Kidney (tissue), 14 donors: Measurements from ENCODE around the gene CCNY. TPM values are rescaled to one million over a fixed set of nuclear protein-coding genes. Genes with fewer than 3 reads are reported as not detected.

ENCODE experiments used
- DNase-seq, 5 donors: peaks; one replicate each; pipeline ENCODE4 v3.0.0-alpha.2; 2013 to 2020
- FAIRE-seq: peaks from 2 replicates; lab custom pipeline; 2012; peaks lifted over from hg19 to GRCh38; lab: Jason Lieb, UNC
- H3K27ac ChIP-seq, 2 donors: one replicate each; pipeline ENCODE4 v1.7.0; 2013; ENCODE audit warnings: low read depth in 2 of 2, low read length in 2 of 2, inconsistent platforms in 1 of 2
- H3K27me3 ChIP-seq: one replicate; pipeline ENCODE4 v1.7.1; 2013; ENCODE audit warnings: low read length, inconsistent platforms; ENCODE audit not compliant: control insufficient read depth, insufficient read depth
- H3K36me3 ChIP-seq, 3 donors: one replicate each; pipeline versions ENCODE4 v1.7.0 to v1.7.1; 2013; ENCODE audit warnings: low read length in 3 of 3, control low read depth in 1 of 3, inconsistent platforms in 1 of 3; ENCODE audit not compliant: insufficient read depth in 3 of 3, control insufficient read depth in 2 of 3
- H3K4me1 ChIP-seq, 3 donors: one replicate each; pipeline versions ENCODE4 v1.7.0 to v1.7.1; 2013; ENCODE audit warnings: low read length in 3 of 3, inconsistent platforms in 1 of 3, low read depth in 1 of 3; ENCODE audit not compliant: control insufficient read depth in 2 of 3, insufficient read depth in 2 of 3
- H3K4me3 ChIP-seq, 3 donors: one replicate each; pipeline versions ENCODE4 v1.7.0 to v1.8.1; 2013; ENCODE audit warnings: low read length in 3 of 3, control low read depth in 1 of 3, inconsistent platforms in 1 of 3
- H3K9ac ChIP-seq, 3 donors: one replicate each; pipeline versions ENCODE4 v1.7.0 to v1.7.1; 2013; ENCODE audit warnings: low read length in 3 of 3, control low read depth in 1 of 3, inconsistent platforms in 1 of 3
- H3K9me3 ChIP-seq, 3 donors: one replicate each; pipeline versions ENCODE4 v1.7.0 to v1.7.1; 2013; ENCODE audit warnings: low read length in 3 of 3, control low read depth in 1 of 3, inconsistent platforms in 1 of 3; ENCODE audit not compliant: control insufficient read depth in 2 of 3, insufficient read depth in 1 of 3
- intact Hi-C: fragments of 100-400 bp; cut with DNase I; formaldehyde crosslinking; loops from one replicate; pipeline ENCODE4 v1.11.1; 2022
- polyA plus RNA-seq: library from polyadenylated mRNA; stranded (reverse); fragments of 350-450 nt; fragmentation: Illumina TruSeq; extraction: RNeasy Lipid Tissue Mini Kit (QIAGEN cat#74804); gene quantifications from one replicate; pipeline ENCODE4 v1.2.3, GENCODE V29; 2014; ENCODE audit warnings: low read depth, low replicate concordance; ENCODE audit not compliant: insufficient read depth
- total RNA-seq: library from RNA; stranded (reverse); fragmentation: NEBNext Ultra II Directional; extraction: Animal tissue kit (Norgen Biotek cat#: 25700); gene quantifications from one replicate; pipeline ENCODE4 v1.2.1, GENCODE V29; 2021
- TF ChIP-seq, protein P1 (sequence below): IDR thresholded peaks from 3 replicates; pipeline ENCODE4 v1.5.1; 2012; ENCODE audit warnings: mild to moderate bottlenecking, moderate library complexity, borderline replicate concordance; ENCODE audit not compliant: insufficient read depth; ENCODE audit errors: extremely low read depth
- donor health status: control.
- donor health status: control.
- donor health status: control.
- donor health status: control.
- donor health status: control.
- donor health status: DM: yes; HTN: yes; CAD: no.
- donor health status: Normal renal cell carcinoma (clear cell type).

The CCNY gene
- total and polyA plus RNA-seq, 2 donors from 2014 or later, result 45.6 to 77.2 TPM

DNA sequence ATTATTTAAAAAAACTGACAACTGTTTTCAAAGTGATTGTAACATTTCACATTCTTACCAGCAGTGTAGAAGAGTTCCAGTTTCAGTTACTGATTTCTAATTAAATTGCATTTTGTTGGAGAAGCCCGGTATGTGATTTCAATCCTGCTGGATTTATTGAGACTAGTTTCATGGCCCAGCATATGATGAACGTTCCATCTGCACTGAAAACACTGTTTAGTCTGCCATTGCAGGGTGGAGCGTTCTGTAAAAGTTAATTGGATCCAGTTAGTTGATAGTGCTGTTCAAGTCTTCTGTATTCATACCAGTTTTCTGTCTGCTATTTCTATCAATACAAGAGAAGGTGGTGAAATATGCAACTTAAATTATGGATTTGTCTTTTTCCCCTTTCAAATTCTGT is 37.3 kb upstream of the CCNY start:
- H3K9ac ChIP-seq, result no peak overlapping the region
- no peak overlapping the region for H3K4me3 ChIP-seq
- TF ChIP-seq, protein P1, sequence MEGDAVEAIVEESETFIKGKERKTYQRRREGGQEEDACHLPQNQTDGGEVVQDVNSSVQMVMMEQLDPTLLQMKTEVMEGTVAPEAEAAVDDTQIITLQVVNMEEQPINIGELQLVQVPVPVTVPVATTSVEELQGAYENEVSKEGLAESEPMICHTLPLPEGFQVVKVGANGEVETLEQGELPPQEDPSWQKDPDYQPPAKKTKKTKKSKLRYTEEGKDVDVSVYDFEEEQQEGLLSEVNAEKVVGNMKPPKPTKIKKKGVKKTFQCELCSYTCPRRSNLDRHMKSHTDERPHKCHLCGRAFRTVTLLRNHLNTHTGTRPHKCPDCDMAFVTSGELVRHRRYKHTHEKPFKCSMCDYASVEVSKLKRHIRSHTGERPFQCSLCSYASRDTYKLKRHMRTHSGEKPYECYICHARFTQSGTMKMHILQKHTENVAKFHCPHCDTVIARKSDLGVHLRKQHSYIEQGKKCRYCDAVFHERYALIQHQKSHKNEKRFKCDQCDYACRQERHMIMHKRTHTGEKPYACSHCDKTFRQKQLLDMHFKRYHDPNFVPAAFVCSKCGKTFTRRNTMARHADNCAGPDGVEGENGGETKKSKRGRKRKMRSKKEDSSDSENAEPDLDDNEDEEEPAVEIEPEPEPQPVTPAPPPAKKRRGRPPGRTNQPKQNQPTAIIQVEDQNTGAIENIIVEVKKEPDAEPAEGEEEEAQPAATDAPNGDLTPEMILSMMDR, result no peak
- no peak for DNase-seq
- H3K4me1 ChIP-seq, result no peaks in the 10 kb centered on the region
- no peak for FAIRE-seq
- H3K27me3 ChIP-seq, result no peaks in the 10 kb centered on the region
- no peak overlapping the region for H3K27ac ChIP-seq
- H3K9me3 ChIP-seq, result no peaks in the 10 kb centered on the region
- H3K36me3 ChIP-seq, result no peaks in the 10 kb centered on the region
- intact Hi-C loops, result no loop called here

DNA sequence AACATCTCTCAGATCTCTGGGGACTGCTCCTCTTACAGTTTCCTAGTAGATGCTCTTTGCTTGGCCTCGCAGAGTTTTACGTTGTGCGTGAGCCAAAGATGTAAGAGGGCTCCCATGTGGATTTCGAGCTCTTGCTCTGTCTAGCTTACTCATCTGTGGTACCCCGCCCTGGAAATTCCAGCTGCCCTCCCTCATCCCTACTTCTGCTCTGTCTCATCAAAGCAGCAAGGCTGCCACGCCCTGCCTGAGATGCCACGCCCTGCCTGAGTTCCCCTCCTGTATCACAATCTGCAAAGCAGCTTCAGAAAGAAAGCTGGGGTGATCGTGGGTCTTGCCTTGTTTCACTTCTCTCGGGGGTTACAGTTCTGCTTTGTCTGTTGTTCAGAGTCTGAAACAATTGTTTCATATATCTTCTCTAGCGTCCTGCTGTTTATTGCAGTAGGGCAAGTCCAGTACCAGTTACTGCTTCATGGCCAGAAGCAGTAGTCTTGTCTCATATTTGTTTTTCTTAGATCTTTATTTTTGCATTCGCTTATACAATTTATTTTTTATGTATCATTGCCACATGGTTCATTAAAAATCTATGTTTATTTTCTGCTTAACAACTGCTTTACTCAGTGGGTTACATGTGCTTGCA is 36.1 kb upstream of the CCNY start:
- intact Hi-C loops, result no loop called here
- Histone ChIP-seq H3K9ac (no peak overlapping the region), H3K27me3 (no peaks in the 10 kb centered on the region), H3K36me3 (no peaks in the 10 kb centered on the region), H3K27ac (no peak overlapping the region), H3K4me3 (no peak overlapping the region), H3K9me3 (no peaks in the 10 kb centered on the region), H3K4me1 (no peaks in the 10 kb centered on the region)
- TF ChIP-seq, protein P1, result no peak
- FAIRE-seq (no peak), DNase-seq (no peak)

DNA sequence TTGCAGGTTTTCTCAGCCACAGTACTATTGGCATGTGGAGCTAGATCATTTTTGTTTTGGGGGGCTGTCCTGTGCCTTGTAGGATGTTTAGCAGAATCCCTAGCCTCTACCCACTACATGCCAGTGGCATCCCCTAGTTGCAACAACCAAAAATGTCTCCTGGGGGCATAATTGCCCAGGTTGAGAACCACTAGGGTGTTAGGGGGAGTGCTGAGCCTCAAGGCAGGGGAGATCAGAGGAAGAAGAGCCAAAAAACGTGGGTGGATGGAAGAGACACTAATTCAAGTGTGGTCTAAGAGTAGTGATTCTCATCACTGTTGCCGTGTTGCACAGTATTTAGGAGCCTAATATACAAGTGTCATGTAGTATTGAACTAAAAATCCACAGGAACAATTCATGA is 31.7 kb upstream of the CCNY start:
- Histone ChIP-seq H3K9me3 (no peaks in the 10 kb centered on the region), H3K27me3 (no peaks in the 10 kb centered on the region), H3K9ac (no peak overlapping the region), H3K4me1 (peaks cover 0 to 2% (median 0%) of the 10 kb centered on the region in 3 donors), H3K36me3 (no peaks in the 10 kb centered on the region), H3K27ac (no peak overlapping the region), H3K4me3 (no peak overlapping the region)
- TF ChIP-seq, protein P1, result no peak
- no peak for DNase-seq
- intact Hi-C loops, result no loop called here
- no peak for FAIRE-seq

DNA sequence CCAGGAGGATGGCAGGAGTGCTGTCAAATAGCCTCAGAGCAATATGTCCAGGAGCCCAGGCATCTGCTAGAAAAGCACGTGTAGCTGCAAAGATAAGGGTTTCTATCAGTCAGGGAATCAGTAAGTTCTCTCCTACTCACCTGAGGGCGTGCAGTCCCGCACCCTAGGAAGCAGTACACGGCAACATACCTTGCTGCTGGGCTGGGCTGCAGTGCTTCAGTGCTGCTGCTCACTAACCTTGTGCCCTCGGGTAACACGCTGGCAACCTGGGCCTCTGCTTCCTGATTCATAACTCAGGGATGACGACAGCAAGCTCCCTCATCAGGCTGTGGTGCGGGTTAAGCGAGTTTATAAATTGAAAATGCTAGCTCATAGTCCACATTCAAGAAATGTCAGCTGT is 29.5 kb upstream of the CCNY start:
- DNase-seq (peak; percentile 60 to 80 (median 65)), FAIRE-seq (no peak)
- H3K27ac ChIP-seq, result no peak overlapping the region
- H3K4me3 ChIP-seq, result no peak overlapping the region
- no peaks in the 10 kb centered on the region for H3K36me3 ChIP-seq
- no peaks in the 10 kb centered on the region for H3K27me3 ChIP-seq
- peaks cover 0 to 2% (median 0%) of the 10 kb centered on the region in 3 donors for H3K4me1 ChIP-seq
- no peak overlapping the region for H3K9ac ChIP-seq
- intact Hi-C loops, result no loop called here
- TF ChIP-seq, protein P1, result no peak
- no peaks in the 10 kb centered on the region for H3K9me3 ChIP-seq
